IPS-15b (cell line): ENCODE data around the gene ARHGEF17.

Source experiments
- H3K27me3 ChIP-seq: one replicate; pipeline ENCODE4 v1.6.1; 2013; ENCODE audit warnings: low read length; ENCODE audit not compliant: control insufficient read depth, insufficient read depth
- H3K36me3 ChIP-seq: one replicate; pipeline ENCODE4 v1.6.1; 2013; ENCODE audit warnings: low read length; ENCODE audit not compliant: control insufficient read depth, insufficient read depth
- H3K4me1 ChIP-seq: one replicate; pipeline ENCODE4 v1.6.1; 2013; ENCODE audit warnings: mild to moderate bottlenecking, low read length; ENCODE audit not compliant: control insufficient read depth, insufficient read depth
- H3K4me3 ChIP-seq: one replicate; pipeline ENCODE4 v1.5.1; 2013; ENCODE audit warnings: low read depth, low read length
- H3K9ac ChIP-seq: one replicate; pipeline ENCODE4 v1.6.1; 2013; ENCODE audit warnings: low read depth, mild to moderate bottlenecking, low read length
- H3K9me3 ChIP-seq: one replicate; pipeline ENCODE4 v1.6.1; 2013; ENCODE audit warnings: mild to moderate bottlenecking, low read length; ENCODE audit not compliant: control insufficient read depth, insufficient read depth

The ARHGEF17 gene

GRCh38 chr11:73367482-73368024 lies 59.5 kb downstream of the ARHGEF17 start:
- no peaks in the 10 kb centered on the region for H3K4me1 ChIP-seq
- no peak overlapping the region for H3K9ac ChIP-seq
- H3K4me3 ChIP-seq = no peak overlapping the region
- no peaks in the 10 kb centered on the region for H3K9me3 ChIP-seq
- peaks cover 4% of the 10 kb centered on the region for H3K27me3 ChIP-seq
- peaks cover 4% of the 10 kb centered on the region for H3K36me3 ChIP-seq

GRCh38 chr11:73372375-73372993 lies 64.4 kb downstream of the ARHGEF17 start:
- H3K27me3 ChIP-seq = no peaks in the 10 kb centered on the region
- peaks cover 4% of the 10 kb centered on the region for H3K4me1 ChIP-seq
- H3K9ac ChIP-seq = no peak overlapping the region
- H3K36me3 ChIP-seq = no peaks in the 10 kb centered on the region
- H3K4me3 ChIP-seq = no peak overlapping the region
- H3K9me3 ChIP-seq = no peaks in the 10 kb centered on the region

- H3K9ac ChIP-seq = no peak overlapping the region
- no peaks in the 10 kb centered on the region for H3K36me3 ChIP-seq
- H3K9me3 ChIP-seq = no peaks in the 10 kb centered on the region
- no peak overlapping the region for H3K4me3 ChIP-seq
- peaks cover 2% of the 10 kb centered on the region for H3K27me3 ChIP-seq
- peaks cover 7% of the 10 kb centered on the region for H3K4me1 ChIP-seq
Observed at GRCh38 chr11:73374151-73374550, 66.1 kb downstream of the ARHGEF17 start.

- Histone ChIP-seq H3K27me3 (peaks cover 2% of the 10 kb centered on the region), H3K4me3 (no peak overlapping the region), H3K9ac (no peak overlapping the region), H3K36me3 (no peaks in the 10 kb centered on the region), H3K4me1 (peaks cover 7% of the 10 kb centered on the region), H3K9me3 (no peaks in the 10 kb centered on the region)
Observed at GRCh38 chr11:73375830-73376159, 67.7 kb downstream of the ARHGEF17 start.

GRCh38 chr11:73376160-73376802 lies 68.2 kb downstream of the ARHGEF17 start, which contains the start of gene RELT:
Gene RELT, plus strand, starts transcription at chr11:73376399. Its CDS starts 12,738 bp downstream, at chr11:73389137.
- no peaks in the 10 kb centered on the region for H3K9me3 ChIP-seq
- peak within 1 kb of the TSS; percentile 70 for H3K9ac ChIP-seq
- peak within 1 kb of the TSS; percentile 79 for H3K4me3 ChIP-seq
- H3K27me3 ChIP-seq = peaks cover 2% of the 10 kb centered on the region
- peaks cover 7% of the 10 kb centered on the region for H3K4me1 ChIP-seq
- no peaks in the 10 kb centered on the region for H3K36me3 ChIP-seq

- H3K4me3 ChIP-seq = peak overlapping the region; percentile 79
- H3K4me1 ChIP-seq = peaks cover 7% of the 10 kb centered on the region
- H3K36me3 ChIP-seq = no peaks in the 10 kb centered on the region
- peak overlapping the region; percentile 70 for H3K9ac ChIP-seq
- no peaks in the 10 kb centered on the region for H3K9me3 ChIP-seq
- H3K27me3 ChIP-seq = peaks cover 2% of the 10 kb centered on the region
Observed at GRCh38 chr11:73376803-73377629, 68.9 kb downstream of the ARHGEF17 start.

- Histone ChIP-seq H3K9ac (no peak overlapping the region), H3K27me3 (peaks cover 2% of the 10 kb centered on the region), H3K9me3 (no peaks in the 10 kb centered on the region), H3K4me3 (no peak overlapping the region), H3K4me1 (peaks cover 7% of the 10 kb centered on the region), H3K36me3 (no peaks in the 10 kb centered on the region)
Observed at GRCh38 chr11:73379189-73379880, 71.3 kb downstream of the ARHGEF17 start.

GRCh38 chr11:73380331-73380730 lies 72.3 kb downstream of the ARHGEF17 start:
- H3K36me3 ChIP-seq = no peaks in the 10 kb centered on the region
- H3K9me3 ChIP-seq = no peaks in the 10 kb centered on the region
- no peak overlapping the region for H3K4me3 ChIP-seq
- peak overlapping the region; percentile 24 for H3K9ac ChIP-seq
- peaks cover 7% of the 10 kb centered on the region for H3K4me1 ChIP-seq
- peaks cover 2% of the 10 kb centered on the region for H3K27me3 ChIP-seq

GRCh38 chr11:73380897-73381410 lies 72.9 kb downstream of the ARHGEF17 start:
- Histone ChIP-seq H3K36me3 (no peaks in the 10 kb centered on the region), H3K27me3 (peaks cover 2% of the 10 kb centered on the region), H3K9me3 (no peaks in the 10 kb centered on the region), H3K9ac (peak overlapping the region; percentile 24), H3K4me3 (no peak overlapping the region), H3K4me1 (peaks cover 3% of the 10 kb centered on the region)

GRCh38 chr11:73381589-73381988 lies 73.5 kb downstream of the ARHGEF17 start:
- Histone ChIP-seq H3K9me3 (no peaks in the 10 kb centered on the region), H3K27me3 (peaks cover 2% of the 10 kb centered on the region), H3K9ac (no peak overlapping the region), H3K4me1 (peaks cover 3% of the 10 kb centered on the region), H3K4me3 (no peak overlapping the region), H3K36me3 (no peaks in the 10 kb centered on the region)

GRCh38 chr11:73382183-73382582 lies 74.1 kb downstream of the ARHGEF17 start:
- Histone ChIP-seq H3K9ac (no peak overlapping the region), H3K4me3 (no peak overlapping the region), H3K27me3 (peaks cover 2% of the 10 kb centered on the region), H3K36me3 (no peaks in the 10 kb centered on the region), H3K4me1 (peaks cover 3% of the 10 kb centered on the region), H3K9me3 (no peaks in the 10 kb centered on the region)
